ENCODE measurements around the gene IGLL5. TPM values are rescaled to one million over a fixed set of nuclear protein-coding genes. Genes with fewer than 3 reads are reported as not detected.

Gene IGLL5
- total and polyA plus RNA-seq, 9 of the 15 experiments (the other 6 are each of a cell fraction or from before 2014, with no cell fraction given) = not detected

DNA sequence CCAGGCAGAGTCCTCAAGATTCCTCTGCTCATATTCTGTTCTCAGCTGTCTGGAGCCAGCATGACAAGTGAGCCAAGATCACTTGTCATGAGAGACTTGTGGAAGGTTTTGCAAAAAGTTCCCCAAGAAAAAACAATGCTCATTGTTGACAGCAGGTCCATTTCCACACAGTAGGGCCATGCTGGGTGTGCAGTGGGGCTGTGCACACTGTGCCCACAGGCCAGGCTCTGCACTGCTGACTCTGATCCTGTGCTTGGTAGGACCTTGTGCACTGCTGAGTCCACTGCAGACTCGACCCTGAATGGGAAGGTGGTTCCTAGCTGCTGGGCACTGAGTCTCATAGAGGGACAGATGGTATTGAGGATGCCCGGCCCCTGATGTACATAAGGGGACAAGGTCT, 33.9 kb upstream of the IGLL5 start (continued):
- TF ChIP-seq SUPT5H (IDR thresholded peaks at IDR 0.05) (no peak), JUN (IDR thresholded peaks at IDR 0.05; ENCODE audit: borderline replicate concordance, low read depth, low read length) (no peak), JUN (CRISPR knock-in tag; IDR thresholded peaks at IDR 0.05; ENCODE audit: borderline replicate concordance) (no peak), ZEB2 (IDR thresholded peaks at IDR 0.05) (no peak), ZFPM2 (CRISPR knock-in tag; IDR thresholded peaks at IDR 0.05) (no peak), GTF2A2 (tag; IDR thresholded peaks at IDR 0.05) (no peak), POLR3A (IDR thresholded peaks at IDR 0.05; ENCODE audit: borderline replicate concordance, extremely low read depth, insufficient read depth, insufficient read length) (no peak), ZNF354B (CRISPR knock-in tag; IDR thresholded peaks at IDR 0.05) (no peak), MAFG (tag; conservative IDR thresholded peaks at IDR 0.05) (no peak), ZNF408 (CRISPR knock-in tag; IDR thresholded peaks at IDR 0.05; ENCODE audit: low read depth) (no peak), FOXP1 (CRISPR knock-in tag; IDR thresholded peaks at IDR 0.05) (no peak), ZBTB7A (IDR thresholded peaks at IDR 0.05; ENCODE audit: borderline replicate concordance, control insufficient read depth, low read depth, low read length) (no peak), ELF4 (CRISPR knock-in tag; IDR thresholded peaks at IDR 0.05) (no peak), ZNF174 (CRISPR knock-in tag; IDR thresholded peaks at IDR 0.05) (no peak), PML (IDR thresholded peaks at IDR 0.05; ENCODE audit: low read length) (no peak), NFIX (CRISPR knock-in tag; IDR thresholded peaks at IDR 0.05; ENCODE audit: low read depth) (no peak)
- TF ChIP-seq, protein P1, sequence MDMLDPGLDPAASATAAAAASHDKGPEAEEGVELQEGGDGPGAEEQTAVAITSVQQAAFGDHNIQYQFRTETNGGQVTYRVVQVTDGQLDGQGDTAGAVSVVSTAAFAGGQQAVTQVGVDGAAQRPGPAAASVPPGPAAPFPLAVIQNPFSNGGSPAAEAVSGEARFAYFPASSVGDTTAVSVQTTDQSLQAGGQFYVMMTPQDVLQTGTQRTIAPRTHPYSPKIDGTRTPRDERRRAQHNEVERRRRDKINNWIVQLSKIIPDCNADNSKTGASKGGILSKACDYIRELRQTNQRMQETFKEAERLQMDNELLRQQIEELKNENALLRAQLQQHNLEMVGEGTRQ (CRISPR knock-in tag; IDR thresholded peaks at IDR 0.05) = 0 out of 2 replicates have a peak, but pooled peaks have one; percentile 27
- TF ChIP-seq, protein P2, sequence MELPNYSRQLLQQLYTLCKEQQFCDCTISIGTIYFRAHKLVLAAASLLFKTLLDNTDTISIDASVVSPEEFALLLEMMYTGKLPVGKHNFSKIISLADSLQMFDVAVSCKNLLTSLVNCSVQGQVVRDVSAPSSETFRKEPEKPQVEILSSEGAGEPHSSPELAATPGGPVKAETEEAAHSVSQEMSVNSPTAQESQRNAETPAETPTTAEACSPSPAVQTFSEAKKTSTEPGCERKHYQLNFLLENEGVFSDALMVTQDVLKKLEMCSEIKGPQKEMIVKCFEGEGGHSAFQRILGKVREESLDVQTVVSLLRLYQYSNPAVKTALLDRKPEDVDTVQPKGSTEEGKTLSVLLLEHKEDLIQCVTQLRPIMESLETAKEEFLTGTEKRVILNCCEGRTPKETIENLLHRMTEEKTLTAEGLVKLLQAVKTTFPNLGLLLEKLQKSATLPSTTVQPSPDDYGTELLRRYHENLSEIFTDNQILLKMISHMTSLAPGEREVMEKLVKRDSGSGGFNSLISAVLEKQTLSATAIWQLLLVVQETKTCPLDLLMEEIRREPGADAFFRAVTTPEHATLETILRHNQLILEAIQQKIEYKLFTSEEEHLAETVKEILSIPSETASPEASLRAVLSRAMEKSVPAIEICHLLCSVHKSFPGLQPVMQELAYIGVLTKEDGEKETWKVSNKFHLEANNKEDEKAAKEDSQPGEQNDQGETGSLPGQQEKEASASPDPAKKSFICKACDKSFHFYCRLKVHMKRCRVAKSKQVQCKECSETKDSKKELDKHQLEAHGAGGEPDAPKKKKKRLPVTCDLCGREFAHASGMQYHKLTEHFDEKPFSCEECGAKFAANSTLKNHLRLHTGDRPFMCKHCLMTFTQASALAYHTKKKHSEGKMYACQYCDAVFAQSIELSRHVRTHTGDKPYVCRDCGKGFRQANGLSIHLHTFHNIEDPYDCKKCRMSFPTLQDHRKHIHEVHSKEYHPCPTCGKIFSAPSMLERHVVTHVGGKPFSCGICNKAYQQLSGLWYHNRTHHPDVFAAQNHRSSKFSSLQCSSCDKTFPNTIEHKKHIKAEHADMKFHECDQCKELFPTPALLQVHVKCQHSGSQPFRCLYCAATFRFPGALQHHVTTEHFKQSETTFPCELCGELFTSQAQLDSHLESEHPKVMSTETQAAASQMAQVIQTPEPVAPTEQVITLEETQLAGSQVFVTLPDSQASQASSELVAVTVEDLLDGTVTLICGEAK (IDR thresholded peaks at IDR 0.05) = no peak
- TF ChIP-seq, protein P2 (CRISPR knock-in tag; IDR thresholded peaks at IDR 0.05) = 0 out of 2 replicates have a peak, but pooled peaks have one; percentile 38
- TF ChIP-seq, protein P3, sequence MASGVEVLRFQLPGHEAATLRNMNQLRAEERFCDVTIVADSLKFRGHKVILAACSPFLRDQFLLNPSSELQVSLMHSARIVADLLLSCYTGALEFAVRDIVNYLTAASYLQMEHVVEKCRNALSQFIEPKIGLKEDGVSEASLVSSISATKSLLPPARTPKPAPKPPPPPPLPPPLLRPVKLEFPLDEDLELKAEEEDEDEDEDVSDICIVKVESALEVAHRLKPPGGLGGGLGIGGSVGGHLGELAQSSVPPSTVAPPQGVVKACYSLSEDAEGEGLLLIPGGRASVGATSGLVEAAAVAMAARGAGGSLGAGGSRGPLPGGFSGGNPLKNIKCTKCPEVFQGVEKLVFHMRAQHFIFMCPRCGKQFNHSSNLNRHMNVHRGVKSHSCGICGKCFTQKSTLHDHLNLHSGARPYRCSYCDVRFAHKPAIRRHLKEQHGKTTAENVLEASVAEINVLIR (CRISPR knock-in tag; IDR thresholded peaks at IDR 0.05) = no peak

All from K562 (cell line).